Nucleus accumbens (tissue), 56 donors: ENCODE results near the gene C1QTNF5.

Experiments used
- DNase-seq, 56 donors: peaks; one replicate each; lab custom pipeline; 2025; lab: John Stamatoyannopoulos, UW

Gene C1QTNF5

GRCh38 chr11:119341222-119342022, 739 bp upstream of the C1QTNF5 start:
- peak in 3 of 56 donors; percentile 42 to 45 (median 44) for DNase-seq

DNA sequence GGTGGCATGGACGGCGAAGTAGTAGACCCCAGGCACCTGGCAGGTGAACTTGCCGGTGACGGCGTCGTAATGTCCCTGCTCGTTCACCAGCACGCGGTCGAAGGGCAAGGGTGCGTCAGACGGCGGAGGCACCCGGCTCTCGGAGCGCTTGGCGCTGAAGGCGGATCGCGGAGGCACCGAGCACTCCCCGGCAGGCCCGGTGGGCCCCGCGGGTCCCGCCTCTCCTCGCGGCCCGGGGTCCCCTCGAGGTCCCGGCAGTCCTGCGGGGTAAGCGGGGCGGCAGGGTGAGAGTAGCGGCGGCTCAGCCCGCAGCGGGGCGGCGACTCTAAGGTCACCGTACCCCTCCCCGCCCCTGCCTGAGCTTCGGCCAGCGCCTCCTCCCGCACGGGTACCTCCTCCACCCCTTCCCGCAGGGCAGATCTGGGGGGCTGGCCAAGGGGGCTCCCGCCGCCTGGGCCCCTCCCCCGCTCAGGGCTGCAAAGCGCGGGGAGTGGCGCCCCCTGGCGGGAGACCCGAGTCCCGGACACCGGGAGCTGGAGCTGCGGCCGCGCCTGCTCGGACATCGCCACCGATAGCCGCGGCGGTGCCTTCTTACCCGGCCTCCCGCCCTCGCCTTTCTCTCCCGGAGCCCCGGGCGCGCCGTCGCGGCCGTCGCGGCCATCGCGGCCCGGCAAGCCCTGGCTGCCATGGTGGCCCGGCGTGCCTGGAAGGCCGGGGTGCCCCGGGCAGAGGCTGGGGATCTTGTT, 921 bp downstream of the C1QTNF5 start:
- DNase-seq, result peak in 38 of 56 donors; percentile 32 to 86 (median 60)

GRCh38 chr11:119338965-119339588, 1.6 kb downstream of the C1QTNF5 start:
- DNase-seq, result peak in 2 of 56 donors; percentile 28 to 35

DNA sequence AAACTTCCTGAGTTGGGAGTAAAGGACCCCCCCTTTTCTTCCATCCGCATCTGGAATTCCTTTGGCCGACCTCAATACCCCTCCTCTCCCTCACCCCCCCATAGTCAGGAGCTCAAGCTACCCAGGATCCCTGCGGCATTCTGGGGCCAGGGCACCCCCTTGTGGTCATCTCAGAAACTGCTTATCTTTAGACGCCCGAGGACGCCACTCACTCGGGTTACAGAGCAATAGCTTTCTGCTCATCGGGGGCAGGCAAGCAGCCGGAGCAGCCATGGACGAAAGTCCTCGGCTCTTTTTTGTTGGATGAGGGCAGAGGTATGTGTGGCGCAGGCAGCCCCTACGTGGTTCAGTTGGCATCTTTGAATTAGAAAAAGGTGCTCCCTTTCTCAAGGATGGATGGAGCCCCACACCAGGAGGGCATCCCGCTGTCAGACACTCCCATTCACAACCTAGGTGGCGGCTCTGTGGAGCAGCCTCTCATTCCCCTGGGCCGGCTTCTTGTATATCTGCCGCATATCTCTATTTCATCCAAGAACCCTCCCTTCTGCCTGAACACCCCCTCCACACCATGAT, 2.3 kb downstream of the C1QTNF5 start:
- DNase-seq, result peak in 43 of 56 donors; percentile 35 to 89 (median 67)

DNA sequence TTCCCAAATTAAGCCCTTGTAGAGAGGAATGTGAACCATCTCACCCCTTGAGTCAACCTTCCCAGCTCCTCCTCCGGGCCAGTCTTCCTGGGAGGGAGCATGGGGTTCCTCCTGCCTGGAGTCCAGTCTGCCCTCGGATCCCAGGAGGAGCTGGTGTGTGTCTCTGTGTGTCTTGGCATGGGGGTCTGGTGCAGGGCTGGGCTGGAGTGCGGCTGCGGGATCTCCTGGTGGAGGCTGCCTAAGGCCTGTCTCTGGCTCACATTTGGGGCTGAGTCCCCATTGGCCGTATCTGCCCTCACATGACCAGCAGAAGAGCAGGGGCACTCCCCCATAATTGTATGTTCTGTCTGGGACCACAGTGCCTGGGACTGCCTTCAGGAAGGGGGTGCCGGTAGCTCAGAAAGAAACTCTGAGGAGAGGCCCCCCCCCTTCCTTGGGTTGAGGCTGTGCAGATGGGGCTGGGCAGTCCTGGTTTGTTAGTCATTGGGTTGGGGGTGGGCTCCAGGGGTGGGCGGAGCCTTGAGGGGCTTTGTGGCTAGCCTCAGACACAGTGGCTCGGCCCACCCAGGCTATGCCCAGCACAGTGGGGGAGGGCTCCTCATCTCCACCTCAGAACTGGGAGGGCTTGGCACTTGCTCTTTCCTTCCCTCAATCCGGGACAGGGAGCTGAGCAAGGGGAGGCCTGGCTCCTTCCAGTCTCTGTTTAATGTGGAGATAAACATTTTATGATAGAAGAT, 2.9 kb downstream of the C1QTNF5 start:
- no peak for DNase-seq

DNA sequence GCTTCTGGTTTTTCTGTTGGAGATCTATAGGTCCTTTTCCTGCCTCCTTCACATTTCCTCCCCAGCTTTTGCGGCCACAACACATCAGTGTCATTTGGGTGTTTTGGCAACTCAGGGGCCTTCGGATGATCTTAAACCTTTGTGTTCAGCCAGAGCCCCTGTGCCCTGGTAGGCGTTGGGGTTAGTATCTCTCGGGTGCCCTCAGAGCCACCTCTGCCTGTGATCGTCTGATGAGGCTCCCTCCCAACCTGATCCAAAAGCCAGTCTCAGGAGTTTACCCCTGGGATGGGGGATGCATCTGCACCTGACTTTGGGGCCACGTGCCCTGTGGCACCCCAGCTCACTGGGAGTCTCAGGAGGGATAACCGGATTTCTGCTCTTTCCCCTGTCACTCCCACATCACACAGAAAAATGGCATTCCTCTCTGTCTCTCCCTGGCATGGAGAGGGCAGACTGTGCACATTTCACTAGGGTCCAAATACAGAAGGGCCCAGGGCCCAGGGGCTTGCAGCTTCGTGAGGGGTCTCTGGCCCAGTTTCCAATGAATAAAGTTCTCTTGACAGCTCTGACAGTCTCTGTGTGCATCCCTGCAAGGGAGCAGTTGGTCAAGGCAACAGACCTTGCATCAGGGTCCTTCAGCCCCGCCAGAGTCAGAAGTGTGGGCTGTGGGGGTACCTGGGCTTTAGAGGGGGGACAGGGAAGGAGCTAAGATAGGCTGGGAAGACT, 3.8 kb downstream of the C1QTNF5 start:
- no peak for DNase-seq

DNA sequence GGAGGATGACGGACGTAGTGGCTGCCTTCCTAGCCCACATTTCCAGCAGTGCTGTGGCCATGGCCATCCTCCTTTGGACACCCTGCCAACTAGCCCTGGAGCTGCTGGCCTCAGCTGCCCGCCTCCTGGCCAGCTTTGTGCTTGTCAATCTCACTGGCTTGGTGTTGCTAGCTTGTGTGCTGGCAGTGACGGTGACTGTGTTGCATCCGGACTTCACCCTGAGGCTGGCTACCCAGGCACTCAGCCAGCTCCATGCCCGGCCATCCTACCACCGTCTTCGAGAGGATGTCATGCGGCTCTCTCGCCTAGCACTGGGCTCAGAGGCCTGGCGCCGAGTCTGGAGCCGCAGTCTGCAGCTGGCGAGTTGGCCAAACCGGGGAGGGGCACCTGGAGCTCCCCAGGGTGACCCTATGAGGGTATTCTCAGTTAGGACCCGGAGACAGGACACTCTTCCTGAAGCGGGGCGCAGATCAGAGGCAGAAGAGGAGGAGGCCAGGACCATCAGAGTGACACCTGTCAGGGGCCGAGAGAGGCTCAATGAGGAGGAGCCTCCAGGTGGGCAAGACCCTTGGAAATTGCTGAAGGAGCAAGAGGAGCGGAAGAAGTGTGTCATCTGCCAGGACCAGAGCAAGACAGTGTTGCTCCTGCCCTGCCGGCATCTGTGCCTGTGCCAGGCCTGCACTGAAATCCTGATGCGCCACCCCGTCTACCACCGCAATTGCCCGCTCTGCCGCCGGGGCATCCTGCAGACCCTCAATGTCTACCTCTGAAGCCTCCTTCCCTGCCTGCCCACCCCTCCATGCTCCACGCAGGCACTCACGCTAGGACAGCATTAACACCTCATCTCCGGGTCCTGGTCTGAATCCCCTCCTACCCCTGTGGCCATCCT, 4.8 kb downstream of the C1QTNF5 start:
- DNase-seq, result peak in 9 of 56 donors; percentile 11 to 55 (median 45)

GRCh38 chr11:119335091-119335654, 5.5 kb downstream of the C1QTNF5 start:
- no peak for DNase-seq

GRCh38 chr11:119334174-119334930, 6.3 kb downstream of the C1QTNF5 start, which contains the start of gene RNF26:
Gene RNF26 (plus strand): TSS chr11:119334527. CDS start chr11:119335123, 596 bp downstream.
- peak; percentile 67 to 99 (median 94) for DNase-seq

GRCh38 chr11:119332111-119332765, 8.4 kb downstream of the C1QTNF5 start:
- DNase-seq, result no peak

- no peak for DNase-seq
These were observed 10.4 kb downstream of the C1QTNF5 start for GRCh38 chr11:119330237-119330636.

- no peak for DNase-seq
These were observed 11.4 kb downstream of the C1QTNF5 start for GRCh38 chr11:119329320-119329719.

GRCh38 chr11:119324189-119324588, 16.5 kb downstream of the C1QTNF5 start:
- no peak for DNase-seq

DNA sequence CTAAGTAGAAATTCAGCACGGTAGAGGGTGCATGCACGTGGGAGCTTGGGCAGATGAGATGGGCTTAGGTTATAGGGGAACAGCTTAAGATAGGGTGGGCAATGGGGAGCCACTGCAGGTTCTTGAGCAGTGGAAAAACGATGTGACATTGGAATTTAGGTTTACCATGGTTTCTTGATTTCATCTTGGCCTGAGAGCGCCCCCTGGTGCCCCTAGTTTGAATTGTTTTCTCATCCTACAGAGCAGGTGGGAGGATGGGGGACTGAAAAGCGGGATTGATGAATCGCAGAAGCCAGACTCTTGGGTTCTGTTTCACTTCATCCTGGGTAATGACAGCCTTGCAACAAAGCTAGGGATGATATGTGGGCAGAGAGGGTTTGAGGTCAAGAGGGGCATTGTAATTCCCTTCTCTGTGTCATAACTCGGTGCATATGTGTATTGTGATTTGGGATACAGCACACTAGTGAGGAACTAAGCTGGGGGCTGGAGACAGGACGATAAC, 17.1 kb downstream of the C1QTNF5 start:
- DNase-seq, result peak in 43 of 56 donors; percentile 20 to 89 (median 60)

GRCh38 chr11:119322921-119323531, 17.7 kb downstream of the C1QTNF5 start:
- DNase-seq, result no peak

GRCh38 chr11:119322360-119322739, 18.3 kb downstream of the C1QTNF5 start:
- DNase-seq, result no peak
